GM12891 (cell line): ENCODE results near the gene IGFBP3.

Source experiments
- POLR2A ChIP-seq: IDR thresholded peaks from 2 replicates; pipeline ENCODE4 v1.6.1; 2011; ENCODE audit warnings: low read depth, low read length, control low read depth
- TAF1 ChIP-seq: IDR thresholded peaks from 2 replicates; pipeline ENCODE4 v1.6.1; 2011; ENCODE audit warnings: low read depth, low read length, control low read depth

- TF ChIP-seq POLR2A, result no peak
- no peak for TF ChIP-seq TAF1
Observed at GRCh38 chr7:45938626-45939302, 17.7 kb upstream of the IGFBP3 start.
